ENCODE data around the gene HES6. TPM values are rescaled to one million over a fixed set of nuclear protein-coding genes. Genes with fewer than 3 reads are reported as not detected.
A peak's percentile ranks its signal among the peaks of the same experiment; 100 is the strongest.

The HES6 gene
- total and polyA plus RNA-seq, 2 of the 8 experiments (the other 6 are each of a cell fraction or from before 2014, with no cell fraction given): 32.6 to 36.3 TPM

DNA sequence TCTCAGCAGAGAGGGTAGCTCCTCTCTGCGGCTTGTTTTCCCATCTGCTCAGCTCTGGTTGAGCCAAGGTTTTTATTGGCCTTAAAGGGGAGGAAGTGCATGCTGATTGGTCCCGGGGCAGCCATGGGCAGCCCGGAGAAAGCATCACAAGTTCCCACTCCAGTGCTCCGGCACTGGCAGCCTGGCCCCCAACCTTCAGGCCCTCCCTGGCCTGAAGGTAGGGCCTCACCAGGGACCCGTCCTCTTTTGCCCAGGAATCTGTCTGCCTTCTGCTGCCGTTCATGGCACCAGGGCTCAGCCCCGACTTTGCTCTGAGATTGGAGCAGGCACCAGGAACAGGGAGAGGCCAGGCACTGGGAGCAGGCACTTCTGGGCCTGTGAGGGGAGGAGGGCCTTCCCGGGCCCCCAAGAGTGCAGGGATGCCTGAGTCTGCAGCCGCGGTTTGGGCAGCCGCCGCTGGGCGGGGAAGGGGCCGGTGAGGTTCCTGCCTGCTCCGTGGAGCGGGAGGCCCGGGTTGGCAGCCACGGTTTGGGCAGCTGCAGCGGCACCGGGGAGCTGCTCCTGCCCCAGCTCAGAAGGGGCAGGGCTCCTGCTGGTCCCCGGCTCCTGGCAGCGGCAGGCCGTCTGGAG lies 18.8 kb downstream of the HES6 start:
- no peaks in the 10 kb centered on the region for H3K36me3 ChIP-seq (ENCODE audit: control insufficient read depth in 2 of 4, insufficient read depth in 4 of 4, low read length in 3 of 4)
- WGBS, 2 experiments (ENCODE audit: extremely low coverage in 1 of 2, insufficient coverage in 1 of 2, insufficient read length in 1 of 2, insufficient replicate concordance in 2 of 2, low coverage in 1 of 2, low lambda C conversion rate in 2 of 2, missing lambda C conversion rate in 1 of 2): 92% methylated on average over 21 of the region's 23 CpGs; no CpG with 5 or more reads in 1 of the 2 experiments

More for the DNA sequence above, 18.8 kb downstream of the HES6 start:
- no peak overlapping the region for H3K27ac ChIP-seq (ENCODE audit: low read depth, low read length)
- no peak overlapping the region for H2BK5ac ChIP-seq (ENCODE audit: low read depth, low read length)
- H3K4me2 ChIP-seq (ENCODE audit: insufficient read depth in 1 of 2, low read depth in 2 of 2, low read length in 2 of 2): no peak overlapping the region
- DNase-seq (ENCODE audit: low read depth in 1 of 2, low spot score in 2 of 2): no peak
- TF ChIP-seq TAF1 (IDR thresholded peaks at IDR 0.05; ENCODE audit: low read depth, low read length) (no peak), KDM4A (IDR thresholded peaks at IDR 0.05; ENCODE audit: low read depth, low read length, severe bottlenecking) (no peak)
- no peak overlapping the region for H4K5ac ChIP-seq (ENCODE audit: insufficient read length, low read depth, low read length)
- no peak overlapping the region for H2BK20ac ChIP-seq (ENCODE audit: low read length)
- no peak overlapping the region for H2AK5ac ChIP-seq (ENCODE audit: low read depth, low read length)
- no peak overlapping the region for H2BK12ac ChIP-seq (ENCODE audit: low read depth, low read length)
- peaks cover 0 to 4% (median 3%) of the 10 kb centered on the region in 4 experiments; a peak in 5 of 7 replicates for H3K4me1 ChIP-seq (replicated peaks in 1 of 4; ENCODE audit: control insufficient read depth in 3 of 4, insufficient read depth in 4 of 4, low read length in 3 of 4)
- H4K8ac ChIP-seq (ENCODE audit: extremely low read depth, insufficient read depth, low read length): no peak overlapping the region
- H2AFZ ChIP-seq (ENCODE audit: low read length): 0 out of 2 replicates have a peak overlapping the region, but pooled peaks have one; percentile 9
- H3K23ac ChIP-seq (ENCODE audit: insufficient read length): no peak overlapping the region
- ChIA-PET POLR2A (ENCODE audit: partially characterized antibody) (interaction anchor here (0.8 to 1.3 kb wide), 3 partner anchors 10 to 17 kb away, joined by 3 to 5 read pairs (median 4); no protein-coding TSS in a partner anchor), CTCF (ENCODE audit: partially characterized antibody) (interaction anchor here (0.6 to 1.6 kb wide), 3 partner anchors 35 to 60 kb away, joined by 3 to 5 read pairs (median 3); no protein-coding TSS in a partner anchor)
- no peaks in the 10 kb centered on the region for H4K20me1 ChIP-seq (replicated peaks in 1 of 2; ENCODE audit: control insufficient read depth in 1 of 2, insufficient read depth in 2 of 2, low read length in 2 of 2)
- H3K9me3 ChIP-seq (ENCODE audit: insufficient read depth in 2 of 2, low read depth in 1 of 2, low read length in 1 of 2): no peaks in the 10 kb centered on the region; a peak in 1 of 4 replicates
- no peaks in the 10 kb centered on the region for H3K27me3 ChIP-seq (replicated peaks in 1 of 4; ENCODE audit: control insufficient read depth in 3 of 4, extremely low read depth in 1 of 4, insufficient read depth in 3 of 4, low read length in 3 of 4)
- no peak overlapping the region for H3K9ac ChIP-seq (replicated peaks in 1 of 4; ENCODE audit: extremely low read depth in 1 of 4, low read depth in 3 of 4, low read length in 3 of 4)
- H3K4ac ChIP-seq (replicated peaks; ENCODE audit: insufficient read length, low read depth, low read length): no peak overlapping the region
- no peak overlapping the region for H3K4me3 ChIP-seq (ENCODE audit: extremely low read depth in 1 of 4, insufficient read depth in 2 of 4, low read depth in 3 of 4, low read length in 4 of 4)
- FAIRE-seq: no peak
- no peak overlapping the region for H4K91ac ChIP-seq (replicated peaks; ENCODE audit: insufficient read length, low read length)
- H3K79me2 ChIP-seq (ENCODE audit: control insufficient read depth in 1 of 2, insufficient read depth in 2 of 2, low read length in 2 of 2): no peaks in the 10 kb centered on the region
- no peak overlapping the region for H3K18ac ChIP-seq (ENCODE audit: extremely low read depth, low read length)
- H3K14ac ChIP-seq (ENCODE audit: insufficient read length): no peak overlapping the region
- no peak overlapping the region for H2BK15ac ChIP-seq (ENCODE audit: low read length)
- H2BK120ac ChIP-seq (replicated peaks; ENCODE audit: low read depth, low read length): no peak overlapping the region
- H3K56ac ChIP-seq (replicated peaks; ENCODE audit: insufficient read length, low read depth, low read length): no peak overlapping the region
- no peaks in the 10 kb centered on the region for H3K79me1 ChIP-seq (ENCODE audit: low read depth, low read length)
- H3K23me2 ChIP-seq (ENCODE audit: low read depth, low read length): no peaks in the 10 kb centered on the region
